DLD1 (cell line): ENCODE data around the gene OSBPL9.
"Not testable (repeated sequence)": the region's sequence is repeated elsewhere in the genome, so short reads cannot be mapped to it uniquely, and the experiment has no call there.

ENCODE experiments used
- in situ Hi-C: cut with HindIII; loops from 2 replicates; pipeline ENCODE4 v1.10.0; 2017; ENCODE audit warnings: low sequenced_read_pairs

Gene OSBPL9

DNA sequence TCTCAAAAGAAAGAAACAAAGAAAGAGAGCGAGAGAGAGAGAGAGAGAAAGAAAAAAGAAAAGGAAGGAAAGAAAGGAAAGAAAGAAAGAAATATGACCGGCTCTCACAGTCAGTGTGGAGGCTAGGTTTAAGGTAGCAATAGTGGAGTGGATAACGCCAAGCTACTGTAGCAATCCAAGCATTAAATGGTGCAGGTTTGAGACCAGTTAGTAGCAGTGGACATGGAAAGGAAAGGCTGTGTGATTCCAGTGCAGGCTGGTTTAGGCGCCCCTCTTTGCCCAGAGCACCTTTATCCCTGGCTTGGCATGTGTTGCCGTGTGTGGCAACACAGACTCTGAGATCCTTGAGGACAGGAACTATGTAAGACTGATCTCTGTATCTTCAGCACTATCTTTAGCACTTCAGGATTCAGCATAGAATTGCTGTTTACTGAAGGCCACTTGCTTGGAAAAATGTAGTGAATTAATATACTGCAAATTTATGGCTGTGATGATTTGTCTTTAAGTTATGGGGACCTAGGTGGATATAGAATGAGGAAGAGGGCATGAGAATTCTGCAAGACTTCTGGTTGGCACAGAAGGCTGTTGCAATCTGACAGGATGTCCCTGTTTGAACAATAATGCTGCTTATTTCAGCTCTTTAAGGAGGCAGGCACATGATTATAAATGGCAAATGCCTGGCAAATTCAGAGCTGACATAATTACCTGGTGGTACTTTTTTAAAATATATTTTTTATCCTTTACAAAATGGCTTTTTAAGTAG, 10.8 kb upstream of the OSBPL9 start:
- in situ Hi-C loops = no loop called here

DNA sequence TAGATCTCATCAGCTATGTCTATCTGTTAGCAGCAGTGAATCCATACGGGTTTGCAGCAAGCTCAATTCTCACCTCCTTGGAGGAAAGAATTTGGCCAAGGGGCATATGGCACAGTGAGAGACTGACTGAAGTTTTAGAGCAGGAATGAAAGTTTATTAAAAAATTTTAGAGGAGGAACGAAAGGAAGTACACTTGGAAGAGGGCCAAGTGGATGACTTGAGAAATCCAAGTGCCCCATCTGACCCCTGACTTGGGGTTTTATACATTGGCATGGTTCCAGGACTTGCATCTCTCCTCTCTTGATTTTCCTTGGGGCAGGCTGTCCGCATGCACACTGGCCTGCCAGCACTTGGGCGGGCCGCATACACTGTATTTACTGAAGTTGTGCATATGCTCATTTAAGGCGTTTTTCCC, 9.2 kb upstream of the OSBPL9 start:
- in situ Hi-C loops = no loop called here

DNA sequence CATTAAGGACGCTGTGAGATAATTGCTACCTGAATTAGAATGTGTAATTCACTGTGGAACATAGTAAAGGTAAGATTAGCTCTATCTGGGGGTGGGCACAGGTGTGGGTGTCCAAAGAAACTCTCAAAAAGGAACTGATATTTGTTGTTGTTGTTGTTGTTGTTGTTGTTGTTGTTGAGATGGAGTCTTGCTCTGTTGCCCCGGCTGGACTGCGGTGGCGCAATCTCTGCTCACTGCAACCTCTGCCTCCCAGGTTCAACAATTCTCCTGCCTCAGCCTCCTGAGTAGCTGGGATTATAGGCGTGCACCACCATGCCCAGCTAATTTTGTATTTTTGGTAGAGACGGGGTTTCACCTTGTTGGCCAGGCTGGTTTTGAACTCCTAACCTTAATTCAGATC, 6.8 kb upstream of the OSBPL9 start:
- in situ Hi-C loops = not testable (repeated sequence)

DNA sequence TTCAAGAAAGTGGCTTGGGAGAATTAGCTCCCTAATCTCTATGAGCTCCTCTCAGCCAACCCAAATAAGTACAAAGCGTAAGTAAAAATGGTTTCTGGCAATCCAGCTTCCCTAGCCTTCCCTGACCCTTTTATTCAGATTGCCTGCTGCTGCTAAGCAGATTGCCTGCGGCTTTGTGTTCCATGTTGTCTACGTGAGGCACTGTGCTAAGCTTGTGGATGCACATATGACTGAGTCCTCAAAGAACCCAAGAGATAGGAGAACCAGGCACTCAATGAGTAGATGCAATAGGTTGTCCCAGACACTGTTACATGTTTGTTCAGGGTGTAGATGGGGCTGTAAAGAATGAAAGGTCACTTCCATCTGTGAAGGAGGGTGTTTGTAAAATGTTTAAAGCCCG, 6.3 kb upstream of the OSBPL9 start:
- in situ Hi-C loops = no loop called here

DNA sequence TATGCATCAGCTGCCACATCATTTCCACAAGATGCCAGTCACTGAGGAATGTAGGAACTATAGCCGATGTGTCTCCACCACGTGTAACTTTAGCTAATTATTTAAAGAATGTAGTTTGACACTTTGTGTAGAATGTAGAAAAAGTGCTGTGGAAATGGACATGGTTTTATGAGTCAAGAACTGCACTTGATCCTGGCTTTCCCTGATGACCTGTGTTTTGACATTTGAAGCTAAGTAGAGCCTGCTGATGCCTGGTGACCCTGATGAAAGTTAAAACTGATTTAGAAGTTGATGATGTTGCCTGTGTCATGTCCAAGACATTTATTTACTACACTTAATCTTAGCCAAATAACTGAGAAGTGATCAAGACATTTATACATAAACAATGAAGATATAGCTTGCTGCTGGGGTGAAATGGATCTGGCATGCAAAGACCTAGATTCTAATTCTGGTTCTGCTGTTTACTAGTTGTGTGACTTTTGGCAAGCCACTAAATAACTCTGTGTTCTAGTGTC, 4.4 kb upstream of the OSBPL9 start:
- in situ Hi-C loops = no loop called here

DNA sequence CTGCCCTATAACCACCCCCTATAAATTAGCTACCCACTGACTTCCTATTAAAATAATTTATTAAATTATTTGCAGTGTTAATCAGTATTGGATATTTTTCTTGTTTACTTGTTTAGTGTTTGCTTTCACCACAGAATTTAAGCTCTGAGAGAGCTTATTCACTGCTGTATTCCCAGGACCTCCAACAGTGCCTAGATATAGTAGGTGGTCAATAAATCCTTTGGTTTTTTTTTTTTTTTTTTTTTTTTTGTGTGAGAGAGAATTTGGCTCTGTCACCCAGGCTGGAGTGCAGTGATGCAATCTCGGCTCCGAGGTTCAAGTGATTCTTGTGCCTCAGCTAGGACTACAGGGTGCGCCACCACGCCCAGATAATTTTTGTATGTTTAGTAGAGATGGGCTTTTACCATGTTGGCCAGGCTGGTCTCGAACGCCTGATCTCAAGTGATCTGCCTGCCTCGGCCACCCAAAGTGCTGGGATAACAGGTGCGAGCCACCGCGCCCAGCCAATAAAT, 1.1 kb upstream of the OSBPL9 start:
- in situ Hi-C loops = no loop called here

DNA sequence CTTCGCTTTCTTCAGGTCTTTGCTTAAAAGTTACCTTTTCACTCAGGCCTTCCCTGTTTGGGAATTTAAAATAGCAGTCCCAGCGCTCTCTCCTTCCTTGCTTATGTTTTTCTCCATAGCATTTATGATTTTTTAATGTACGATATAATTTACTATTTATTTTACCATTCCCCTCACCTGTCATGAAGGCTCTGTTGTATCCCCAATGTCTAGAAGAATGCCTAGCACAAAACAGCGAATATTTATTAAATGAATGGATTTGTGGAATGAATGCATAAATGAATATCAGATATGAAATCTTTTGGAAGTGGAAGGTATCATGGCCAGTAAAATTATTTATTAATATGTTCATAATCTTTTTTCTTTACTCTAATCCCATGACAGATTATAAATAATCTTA, 402 bp upstream of the OSBPL9 start:
- in situ Hi-C loops = no loop called here

DNA sequence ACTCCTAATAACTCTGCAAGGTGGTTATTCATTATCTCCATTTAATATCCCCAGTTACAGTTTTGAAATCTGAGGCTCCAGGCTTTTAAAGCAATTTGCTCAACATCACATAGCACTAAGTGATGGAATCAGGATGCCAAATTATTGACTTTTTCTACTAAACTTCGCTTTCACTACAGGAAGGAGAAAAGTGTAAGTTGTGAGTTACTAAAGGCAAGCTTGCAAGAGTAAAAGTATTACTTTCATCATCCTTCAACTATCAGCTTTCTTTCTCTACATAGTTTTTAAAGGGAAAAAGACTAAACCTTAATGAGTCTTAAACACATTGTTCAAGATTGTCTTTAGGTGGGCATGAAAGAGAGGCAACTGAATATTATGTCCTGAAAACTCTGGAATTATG, 1.8 kb downstream of the OSBPL9 start:
- in situ Hi-C loops = no loop called here

DNA sequence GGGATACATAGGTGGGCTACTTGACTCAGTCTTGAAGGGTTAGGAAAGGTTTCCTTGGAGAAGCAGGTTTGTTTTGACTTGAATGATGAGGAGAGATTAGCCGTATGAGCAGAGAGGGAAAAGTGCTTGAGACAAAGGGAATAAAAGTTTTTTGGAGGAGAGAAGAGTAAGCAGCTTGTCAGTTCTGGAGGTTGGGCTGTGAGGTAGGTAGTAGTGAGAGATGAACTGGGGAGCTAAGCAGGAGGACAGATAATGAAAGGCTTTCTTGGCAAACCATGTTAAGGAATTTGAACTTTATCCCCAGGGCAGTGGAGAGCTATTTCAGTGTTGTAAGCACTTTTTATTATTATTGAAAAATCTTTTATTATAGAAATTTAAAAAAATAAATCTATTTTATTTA, 3.6 kb downstream of the OSBPL9 start:
- in situ Hi-C loops = no loop called here

DNA sequence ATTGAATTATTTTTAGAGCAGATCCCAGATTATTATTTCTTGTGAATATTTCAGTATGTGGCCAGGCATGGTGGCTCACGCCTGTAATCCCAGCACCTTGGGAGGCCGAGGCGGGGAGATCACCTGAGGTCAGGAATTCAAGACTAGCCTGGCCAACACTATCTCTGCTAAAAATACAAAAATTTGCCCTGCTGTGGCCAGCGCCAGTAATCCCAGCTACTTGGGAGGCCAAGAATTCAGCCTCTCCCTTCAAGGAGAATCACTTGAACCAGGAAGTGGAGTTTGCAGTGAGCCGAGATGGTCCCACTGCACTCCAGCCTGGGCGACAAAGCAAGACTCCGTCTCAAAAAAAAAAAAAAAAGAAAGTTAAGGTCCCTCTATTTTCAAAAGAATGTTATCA, 4.3 kb downstream of the OSBPL9 start:
- in situ Hi-C loops = no loop called here

DNA sequence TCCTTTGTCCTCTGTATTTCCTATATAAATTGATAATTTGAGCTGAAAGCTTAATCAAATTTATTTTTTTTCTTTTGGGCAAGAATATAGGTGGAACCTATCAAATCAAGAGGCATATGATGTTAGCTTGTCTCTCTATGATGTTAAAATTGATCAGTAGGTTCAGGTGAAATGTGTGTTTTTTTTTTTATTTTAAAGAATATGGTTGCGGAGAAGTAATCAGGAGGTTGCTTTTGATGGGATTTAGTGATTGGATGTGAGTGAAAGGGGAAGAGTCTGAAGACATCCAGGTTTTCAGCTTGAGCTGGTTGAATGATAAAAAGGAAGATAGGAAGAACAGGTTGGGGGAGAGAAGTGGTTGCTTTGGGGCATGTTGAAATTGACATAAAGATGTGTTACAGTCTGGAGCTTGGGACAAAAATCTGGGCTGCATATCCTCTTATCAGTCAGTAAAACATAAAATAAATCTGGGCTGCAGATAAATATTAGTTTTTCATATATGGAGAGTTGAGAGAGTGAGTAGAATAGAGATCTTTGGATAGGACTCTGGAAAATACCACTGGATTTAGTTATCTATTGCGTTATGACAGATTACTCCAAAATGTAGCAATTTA, 5.1 kb downstream of the OSBPL9 start:
- in situ Hi-C loops = no loop called here

DNA sequence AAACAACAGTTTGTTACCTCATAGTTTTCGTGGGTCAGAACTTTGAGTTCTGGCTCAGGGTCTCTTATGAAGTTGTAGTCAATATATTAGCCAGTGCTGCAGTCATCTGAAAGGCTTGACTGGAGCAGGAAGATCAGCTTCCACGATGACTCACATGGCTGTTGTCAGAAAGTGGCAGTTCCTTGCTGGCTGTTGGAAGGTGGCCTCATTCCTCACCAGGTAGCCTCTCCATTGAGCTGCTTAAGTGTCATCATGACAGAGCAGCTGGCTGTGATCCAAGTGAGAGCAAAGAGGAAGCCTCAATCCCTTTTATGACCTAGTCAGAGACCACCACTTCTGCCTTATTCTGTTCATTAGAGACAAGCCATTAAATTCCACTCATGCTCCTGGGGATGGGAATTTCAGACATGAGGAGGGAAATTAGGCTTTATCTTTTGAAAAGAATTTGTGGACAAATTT, 5.6 kb downstream of the OSBPL9 start:
- in situ Hi-C loops = no loop called here

DNA sequence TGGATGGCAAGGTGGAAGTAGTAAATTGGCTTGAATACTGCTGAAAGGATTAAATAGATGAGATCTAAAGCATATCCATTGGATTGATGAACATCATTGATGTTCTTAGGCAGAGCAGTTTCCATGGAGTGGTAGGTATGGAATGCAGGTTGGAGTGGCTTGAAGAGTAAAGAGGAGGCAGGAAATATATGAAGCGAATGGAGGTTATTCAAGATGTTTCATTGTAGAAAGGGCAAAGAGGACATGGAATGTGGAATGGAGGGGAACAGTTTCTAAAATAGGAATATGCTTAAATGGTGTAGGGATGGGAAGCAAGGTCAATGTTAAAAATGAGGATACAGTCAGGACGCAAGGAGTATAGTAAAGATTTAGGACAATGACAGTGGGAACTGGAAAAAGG, 6.1 kb downstream of the OSBPL9 start:
- in situ Hi-C loops = no loop called here

DNA sequence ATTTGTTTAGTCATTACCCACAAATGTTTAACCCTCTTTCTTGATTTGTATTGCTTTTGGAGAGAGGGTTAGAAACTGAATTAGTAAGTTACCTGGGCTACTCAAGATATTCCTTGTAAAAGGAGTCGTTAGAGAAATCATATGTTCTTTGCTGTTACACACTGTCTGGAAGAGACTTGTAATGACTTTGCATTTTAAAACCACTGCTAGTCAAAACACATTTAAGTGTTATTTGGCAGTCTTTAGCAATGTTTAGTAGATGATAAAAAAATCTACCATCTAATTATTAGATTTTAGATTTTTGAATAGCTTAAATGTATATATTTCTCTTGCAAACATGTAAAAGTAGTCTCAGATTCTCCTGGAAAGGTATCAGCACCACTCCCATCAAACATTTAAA, 6.6 kb downstream of the OSBPL9 start:
- in situ Hi-C loops = no loop called here

DNA sequence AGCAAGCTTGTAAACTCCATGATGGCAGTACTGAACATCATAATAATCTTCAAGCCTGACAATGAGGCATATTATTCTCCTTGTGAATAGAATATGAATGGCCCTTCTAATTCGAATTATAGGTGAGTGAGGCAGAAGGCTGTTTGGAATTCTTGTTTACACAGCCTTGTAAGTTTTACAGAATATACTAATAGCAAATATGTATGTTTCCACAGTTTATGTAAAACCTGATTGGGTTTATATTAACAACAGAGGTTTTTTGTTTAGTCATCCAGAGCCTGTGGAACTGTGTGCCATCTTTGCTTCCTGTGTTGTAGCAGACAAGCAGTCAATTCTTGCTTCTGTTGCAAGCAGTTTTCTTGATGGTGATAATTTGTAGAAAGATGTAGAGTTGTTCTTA, 8.0 kb downstream of the OSBPL9 start:
- in situ Hi-C loops = no loop called here

DNA sequence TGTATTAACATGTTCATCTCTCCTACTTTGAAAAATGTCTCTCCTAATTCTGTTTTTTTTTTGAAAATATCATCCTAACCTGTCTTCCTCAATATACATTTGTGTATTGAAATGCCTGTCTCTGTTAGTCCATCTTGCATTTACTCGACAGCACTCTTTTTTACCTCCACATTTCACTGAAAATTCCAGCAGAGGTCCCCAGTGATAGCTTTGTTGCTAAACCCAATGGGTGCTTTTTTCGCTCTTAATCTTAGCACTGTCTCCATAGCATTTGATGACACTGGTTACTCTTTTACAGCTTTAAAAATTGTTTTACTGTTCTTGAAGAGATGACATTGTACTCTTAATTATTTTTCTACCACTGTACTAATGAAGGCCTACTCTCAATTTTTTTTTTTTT, 10.8 kb downstream of the OSBPL9 start:
- in situ Hi-C loops = no loop called here

DNA sequence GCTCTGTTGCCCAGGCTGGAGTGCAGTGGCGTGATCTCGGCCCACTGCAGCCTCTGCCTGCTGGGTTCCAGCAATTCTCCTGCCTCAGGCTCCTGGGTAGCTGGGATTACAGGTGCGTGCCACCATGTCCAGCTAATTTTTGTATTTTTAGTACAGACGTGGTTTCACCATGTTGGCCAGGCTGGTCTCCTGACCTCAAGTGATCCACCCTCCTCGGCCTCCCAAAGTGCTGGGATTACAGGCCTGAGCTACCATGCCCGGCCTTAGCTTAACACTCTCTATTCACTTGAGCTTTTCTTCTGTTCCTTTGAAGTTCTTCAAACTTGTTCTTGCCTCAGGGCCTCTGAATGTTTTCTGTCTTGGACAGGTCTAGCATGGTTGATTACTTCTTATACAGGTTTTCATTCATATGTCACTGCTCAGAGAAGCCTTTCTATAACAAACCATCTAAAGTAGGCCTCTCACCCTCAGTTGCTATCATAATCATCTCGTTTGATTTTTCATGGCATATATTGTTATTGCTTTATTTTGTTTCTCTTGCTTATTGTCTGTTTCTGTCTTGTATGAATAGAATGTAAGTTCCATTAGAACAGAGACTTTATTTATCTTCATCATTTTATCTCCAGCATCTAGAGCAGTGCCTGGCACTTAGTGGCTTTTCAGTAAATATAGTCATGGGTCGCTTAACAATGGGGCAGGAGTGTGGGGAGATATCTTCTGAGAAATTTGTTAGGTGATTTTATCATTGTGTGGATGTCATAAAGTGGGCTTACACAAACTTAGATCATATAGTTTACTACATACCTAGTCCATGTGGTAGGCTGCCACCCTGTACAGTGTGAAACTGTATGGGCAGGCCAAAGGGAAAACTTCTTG, 12.1 kb downstream of the OSBPL9 start:
- in situ Hi-C loops = no loop called here

DNA sequence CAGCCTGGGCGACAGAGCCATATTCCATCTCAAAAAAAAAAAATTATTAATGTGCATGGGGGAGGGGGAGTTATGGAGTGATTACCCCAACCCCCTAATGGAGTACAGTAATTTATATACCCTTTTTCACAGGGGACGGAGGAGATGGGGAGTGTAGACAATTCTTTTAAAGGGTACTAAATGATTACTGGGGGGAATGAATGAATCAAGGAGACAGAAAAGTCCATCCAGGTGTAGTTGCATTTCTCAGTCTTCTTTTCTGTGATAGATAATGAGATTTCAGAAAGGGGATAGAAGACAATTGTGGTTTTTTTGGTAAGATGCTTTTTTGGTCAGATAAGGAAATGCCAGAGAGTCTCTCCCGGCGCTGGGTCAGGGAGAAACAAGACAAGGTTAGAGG, 13.0 kb downstream of the OSBPL9 start:
- in situ Hi-C loops = no loop called here

DNA sequence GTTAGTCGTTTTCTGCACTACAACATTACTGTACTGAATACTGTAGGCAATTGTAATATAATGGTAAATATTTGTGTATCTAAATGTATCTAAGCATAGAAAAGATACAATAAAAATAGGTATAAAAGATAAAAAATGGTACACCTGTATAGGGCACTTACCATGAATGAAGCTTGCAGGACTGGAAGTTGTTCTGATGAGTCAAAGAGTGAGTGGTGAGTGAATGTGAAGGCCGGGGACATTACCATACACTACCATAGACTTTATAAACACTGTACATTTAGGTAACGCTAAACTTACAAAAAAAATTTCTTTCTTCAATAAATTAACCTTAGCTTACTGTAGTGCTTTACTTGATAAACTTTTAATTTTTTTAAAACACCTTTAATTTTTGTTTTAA, 13.5 kb downstream of the OSBPL9 start:
- in situ Hi-C loops = no loop called here

DNA sequence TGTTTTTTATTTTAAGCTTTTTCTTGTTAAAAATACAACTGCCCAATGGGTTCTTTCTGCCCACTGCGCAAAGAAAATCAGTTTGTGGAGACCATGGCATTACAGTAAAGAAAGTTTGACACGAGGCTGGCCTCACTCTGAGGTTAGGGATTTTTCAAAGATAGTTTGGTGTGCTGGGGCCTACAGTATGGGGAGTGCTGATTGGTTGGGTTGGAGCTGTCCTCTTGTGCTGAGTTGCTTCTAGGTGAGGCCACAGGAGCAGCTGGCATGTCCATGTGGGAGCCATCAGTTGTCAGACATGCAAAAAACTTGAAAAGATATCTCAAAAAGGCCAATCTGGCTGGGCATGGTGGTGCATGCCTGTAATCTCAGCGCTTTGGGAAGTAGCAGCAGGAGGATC, 14.0 kb downstream of the OSBPL9 start:
- in situ Hi-C loops = no loop called here

DNA sequence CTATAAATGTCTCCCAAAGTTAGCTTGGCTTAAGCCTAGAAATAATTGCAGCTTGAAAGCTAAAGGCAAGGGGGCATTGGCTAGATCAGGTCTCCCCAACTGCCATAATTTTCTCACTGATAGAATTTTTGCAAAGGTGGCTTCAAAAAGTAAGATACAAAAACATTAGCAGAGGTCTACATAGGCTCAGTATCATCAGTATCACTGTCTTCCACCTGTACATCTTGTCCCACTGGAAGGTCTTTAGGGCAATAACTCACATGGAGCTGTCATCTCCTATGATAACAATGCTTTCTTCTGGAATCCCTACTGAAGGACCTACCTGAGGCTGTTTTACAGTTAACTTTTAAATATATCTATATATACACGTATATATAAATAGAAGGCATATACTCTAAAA, 14.9 kb downstream of the OSBPL9 start:
- in situ Hi-C loops = no loop called here
